Stimulated activated CD8-positive, alpha-beta memory T cell treated with anti-CD3 and anti-CD28 coated beads, Interleukin-7, amount 100 ng/mL, for 24 hours (primary cell): ENCODE data around the gene PRPF40A.

Experiments used
- DNase-seq: peaks from one replicate; pipeline ENCODE4 v3.0.0-alpha.2; 2020; ENCODE audit warnings: low read depth

The PRPF40A gene

GRCh38 chr2:152718076-152718908 is 1.0 kb upstream of the PRPF40A start, which contains the start of gene ARL6IP6:
Gene ARL6IP6, plus strand, starts transcription at chr2:152718620. Its CDS starts 5 bp downstream, at chr2:152718625.
- peak; percentile 90 for DNase-seq

GRCh38 chr2:152716805-152717227 is 445 bp downstream of the PRPF40A start:
- no peak for DNase-seq

GRCh38 chr2:152715854-152716428 is 1.3 kb downstream of the PRPF40A start:
- no peak for DNase-seq

GRCh38 chr2:152715112-152715511 is 2.1 kb downstream of the PRPF40A start:
- DNase-seq: no peak

- no peak for DNase-seq
Measured at GRCh38 chr2:152710713-152711112, 6.5 kb downstream of the PRPF40A start.

- no peak for DNase-seq
Measured at GRCh38 chr2:152708742-152709141, 8.5 kb downstream of the PRPF40A start.

GRCh38 chr2:152706477-152707021 is 10.7 kb downstream of the PRPF40A start:
- no peak for DNase-seq

GRCh38 chr2:152701198-152701597 is 16.1 kb downstream of the PRPF40A start:
- DNase-seq: no peak

- no peak for DNase-seq
Measured at GRCh38 chr2:152696476-152696875, 20.8 kb downstream of the PRPF40A start.

GRCh38 chr2:152695763-152696162 is 21.5 kb downstream of the PRPF40A start:
- no peak for DNase-seq

GRCh38 chr2:152694161-152694661 is 23.1 kb downstream of the PRPF40A start:
- DNase-seq: no peak

- no peak for DNase-seq
Measured at GRCh38 chr2:152693033-152693432, 24.2 kb downstream of the PRPF40A start.

- DNase-seq: no peak
Measured at GRCh38 chr2:152686321-152686720, 30.9 kb downstream of the PRPF40A start.

GRCh38 chr2:152683400-152683799 is 33.9 kb downstream of the PRPF40A start:
- no peak for DNase-seq

GRCh38 chr2:152682663-152683062 is 34.6 kb downstream of the PRPF40A start:
- no peak for DNase-seq

GRCh38 chr2:152678808-152679207 is 38.5 kb downstream of the PRPF40A start:
- no peak for DNase-seq

- DNase-seq: no peak
Measured at GRCh38 chr2:152676461-152676860, 40.8 kb downstream of the PRPF40A start.

GRCh38 chr2:152674334-152674733 is 42.9 kb downstream of the PRPF40A start:
- no peak for DNase-seq

GRCh38 chr2:152664725-152665124 is 52.5 kb downstream of the PRPF40A start:
- DNase-seq: no peak

- no peak for DNase-seq
Measured at GRCh38 chr2:152661076-152661475, 56.2 kb downstream of the PRPF40A start.

GRCh38 chr2:152658221-152658620 is 59.0 kb downstream of the PRPF40A start:
- no peak for DNase-seq

- no peak for DNase-seq
Measured at GRCh38 chr2:152657043-152657442, 60.2 kb downstream of the PRPF40A start.

GRCh38 chr2:152655880-152656279 is 61.4 kb downstream of the PRPF40A start:
- DNase-seq: no peak
